ENCODE data around the gene ARID5A.

The ARID5A gene

GRCh38 chr2:96564026-96564425 is 27.5 kb downstream of the ARID5A start:
- DNase-seq: no peak

- DNase-seq: no peak
Measured at GRCh38 chr2:96564563-96564962, 28.0 kb downstream of the ARID5A start.

GRCh38 chr2:96565111-96565510 is 28.6 kb downstream of the ARID5A start:
- no peak for DNase-seq

- DNase-seq: no peak
Measured at GRCh38 chr2:96568094-96568493, 31.5 kb downstream of the ARID5A start.

GRCh38 chr2:96574364-96574763 is 37.8 kb downstream of the ARID5A start:
- DNase-seq: no peak

GRCh38 chr2:96575785-96576456 is 39.4 kb downstream of the ARID5A start:
- no peak for DNase-seq

GRCh38 chr2:96577501-96577900 is 40.9 kb downstream of the ARID5A start:
- no peak for DNase-seq

- no peak for DNase-seq
Measured at GRCh38 chr2:96578731-96579130, 42.2 kb downstream of the ARID5A start.

GRCh38 chr2:96579422-96579821 is 42.9 kb downstream of the ARID5A start:
- DNase-seq: no peak

GRCh38 chr2:96580771-96581170 is 44.2 kb downstream of the ARID5A start:
- no peak for DNase-seq

GRCh38 chr2:96584017-96584416 is 47.5 kb downstream of the ARID5A start:
- no peak for DNase-seq

GRCh38 chr2:96587843-96588242 is 51.3 kb downstream of the ARID5A start:
- no peak for DNase-seq

GRCh38 chr2:96591054-96591453 is 54.5 kb downstream of the ARID5A start:
- no peak for DNase-seq

GRCh38 chr2:96591494-96591893 is 54.9 kb downstream of the ARID5A start:
- DNase-seq: no peak

GRCh38 chr2:96594282-96594681 is 57.7 kb downstream of the ARID5A start:
- DNase-seq: no peak

- no peak for DNase-seq
Measured at GRCh38 chr2:96594691-96595152, 58.2 kb downstream of the ARID5A start.

GRCh38 chr2:96596596-96596995 is 60.0 kb downstream of the ARID5A start:
- DNase-seq: no peak

GRCh38 chr2:96599941-96600340 is 63.4 kb downstream of the ARID5A start:
- DNase-seq: no peak

GRCh38 chr2:96601382-96602292 is 65.1 kb downstream of the ARID5A start:
- DNase-seq: no peak
